Progenitor cell of endocrine pancreas (in vitro differentiated cells): Measurements from ENCODE around the gene ELAVL2. TPM values are rescaled to one million over a fixed set of nuclear protein-coding genes. Genes with fewer than 3 reads are reported as not detected.

ENCODE experiments used
- DNase-seq: peaks from one replicate; pipeline ENCODE4 v3.0.0; 2021; ENCODE audit warnings: low spot score; ENCODE audit not compliant: unreplicated experiment
- H3K27ac Mint-ChIP-seq: 2 replicates; pipeline ENCODE4 v1.8.0; 2021; ENCODE audit warnings: mild to moderate bottlenecking, moderate library complexity, mixed read lengths
- H3K27me3 Mint-ChIP-seq: 2 replicates; pipeline ENCODE4 v1.8.0; 2021; ENCODE audit warnings: mixed read lengths
- H3K36me3 Mint-ChIP-seq: 2 replicates; pipeline ENCODE4 v1.8.0; 2022; ENCODE audit warnings: mixed read lengths; ENCODE audit not compliant: insufficient read depth
- H3K4me1 Mint-ChIP-seq: 2 replicates; pipeline ENCODE4 v1.8.0; 2021; ENCODE audit warnings: low read depth, mixed read lengths
- H3K4me3 Mint-ChIP-seq: 2 replicates; pipeline ENCODE4 v1.8.0; 2021; ENCODE audit warnings: low read depth, mild to moderate bottlenecking, moderate library complexity, mixed read lengths
- H3K9me3 Mint-ChIP-seq: 2 replicates; pipeline ENCODE4 v1.8.0; 2021; ENCODE audit warnings: low read depth, mixed read lengths
- CTCF ChIP-seq: fragments of 200-600 bp; sonication (generic); IDR thresholded peaks from one replicate; pipeline ENCODE4 v1.5.0; 2021; ENCODE audit warnings: antibody characterized with exemption, mild to moderate bottlenecking; ENCODE audit not compliant: unreplicated experiment
- total RNA-seq: library from RNA; stranded (reverse); gene quantifications from 2 replicates; pipeline ENCODE4 v1.2.1, GENCODE V29; 2021

The ELAVL2 gene
- total RNA-seq, 1 donor from 2014 or later, result 1.7 TPM

DNA sequence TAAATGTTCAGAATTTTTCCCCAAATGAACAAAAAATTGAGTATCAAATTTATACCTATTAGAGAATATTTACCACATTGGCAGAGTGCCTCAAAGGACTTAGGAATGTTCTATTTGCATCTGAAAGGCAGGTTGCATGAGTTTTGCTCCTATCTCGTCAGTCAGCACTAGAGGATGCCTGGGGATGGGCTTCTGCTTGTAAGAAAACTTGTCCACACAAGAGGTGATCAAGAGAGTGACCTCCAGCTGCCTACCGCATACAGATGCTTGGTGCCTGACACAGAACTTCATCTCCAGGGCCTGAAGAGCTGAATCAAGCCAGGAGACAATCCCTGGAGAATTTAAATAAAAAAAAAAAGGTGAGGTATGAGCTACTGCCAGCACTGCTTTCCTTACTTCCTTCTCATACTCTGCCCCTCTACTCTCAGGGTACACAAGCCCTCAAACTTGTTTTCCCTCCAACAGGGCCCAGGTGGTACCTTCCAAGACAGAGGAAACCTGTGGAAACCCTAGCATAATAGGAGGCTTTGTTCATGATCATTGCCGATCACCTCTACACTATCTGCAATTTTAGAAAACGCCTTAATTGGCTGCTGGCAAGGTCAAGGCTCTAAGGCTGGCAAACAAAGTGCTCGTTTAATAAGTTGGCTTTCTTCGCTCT lies 166.6 kb downstream of the ELAVL2 start:
- no peak for DNase-seq
- TF ChIP-seq CTCF, result no peak
- no peaks in the 10 kb centered on the region for H3K4me1 Mint-ChIP-seq
- H3K27me3 Mint-ChIP-seq, result no peaks in the 10 kb centered on the region
- no peaks in the 10 kb centered on the region for H3K36me3 Mint-ChIP-seq
- no peak overlapping the region for H3K4me3 Mint-ChIP-seq
- H3K9me3 Mint-ChIP-seq, result peaks cover 3% of the 10 kb centered on the region
- no peak overlapping the region for H3K27ac Mint-ChIP-seq

DNA sequence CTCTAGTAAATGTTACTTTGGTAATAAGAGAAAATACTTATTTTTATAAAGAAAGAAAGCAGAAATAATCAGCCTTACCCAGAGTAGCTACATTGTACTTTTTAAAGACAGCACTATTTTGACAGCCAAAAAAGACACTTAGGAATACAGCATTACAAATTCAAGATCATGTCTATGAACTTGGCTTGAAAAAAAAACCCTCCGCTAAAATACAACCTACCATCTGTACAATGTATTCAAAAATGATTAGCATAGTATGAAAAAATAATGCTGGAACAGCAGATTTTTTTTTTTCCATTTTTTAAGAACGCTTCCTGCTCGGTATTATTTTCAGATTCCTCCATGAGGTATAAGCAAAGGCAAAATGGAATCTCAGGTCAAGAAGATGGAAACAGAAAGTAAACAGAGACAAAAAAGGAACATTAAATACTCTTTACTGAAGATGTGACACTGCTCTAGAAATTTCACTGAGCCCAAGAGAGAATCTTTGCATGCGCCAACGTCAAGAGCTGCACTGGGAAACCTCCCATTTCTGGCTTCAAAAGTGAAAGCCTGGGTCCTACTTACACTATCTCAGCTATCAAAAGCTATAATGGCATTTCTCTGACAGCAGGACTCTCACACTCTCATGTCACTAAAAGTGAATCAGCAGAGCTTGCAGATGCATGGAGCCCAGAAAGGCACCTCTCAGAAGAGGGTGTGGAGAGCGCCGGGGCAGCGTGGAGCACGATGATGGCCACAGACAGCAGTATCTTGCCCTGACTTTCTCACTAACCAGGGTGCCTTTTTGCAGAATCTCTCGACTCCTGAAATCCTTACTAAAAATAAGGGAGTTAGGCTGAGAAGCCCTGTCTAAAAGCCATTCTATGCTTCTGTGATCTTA lies 167.4 kb downstream of the ELAVL2 start:
- no peaks in the 10 kb centered on the region for H3K36me3 Mint-ChIP-seq
- TF ChIP-seq CTCF, result no peak
- no peak overlapping the region for H3K4me3 Mint-ChIP-seq
- H3K9me3 Mint-ChIP-seq, result peaks cover 3% of the 10 kb centered on the region
- no peaks in the 10 kb centered on the region for H3K4me1 Mint-ChIP-seq
- no peak for DNase-seq
- no peaks in the 10 kb centered on the region for H3K27me3 Mint-ChIP-seq
- no peak overlapping the region for H3K27ac Mint-ChIP-seq

DNA sequence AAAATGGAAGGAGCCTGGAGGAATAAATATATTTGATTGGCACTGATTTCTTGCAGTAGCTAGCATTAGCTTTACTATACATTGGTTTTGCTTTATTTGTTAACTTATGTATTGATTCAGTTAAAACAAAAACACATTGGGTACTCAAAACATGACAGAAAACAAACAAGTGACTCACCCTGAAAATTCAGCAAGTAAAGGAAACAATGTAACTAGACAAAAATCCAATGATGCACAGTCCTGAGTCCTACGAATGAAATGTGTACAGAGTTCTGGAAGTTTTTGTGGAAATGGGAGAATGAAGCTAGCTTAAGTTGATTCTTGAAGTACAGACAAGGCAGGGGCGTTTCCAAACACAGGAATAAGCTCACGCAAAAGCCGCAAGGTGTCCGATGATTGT lies 175.0 kb downstream of the ELAVL2 start:
- no peaks in the 10 kb centered on the region for H3K9me3 Mint-ChIP-seq
- H3K4me1 Mint-ChIP-seq, result no peaks in the 10 kb centered on the region
- no peak overlapping the region for H3K4me3 Mint-ChIP-seq
- no peak for TF ChIP-seq CTCF
- DNase-seq, result no peak
- no peak overlapping the region for H3K27ac Mint-ChIP-seq
- no peaks in the 10 kb centered on the region for H3K27me3 Mint-ChIP-seq
- H3K36me3 Mint-ChIP-seq, result no peaks in the 10 kb centered on the region

DNA sequence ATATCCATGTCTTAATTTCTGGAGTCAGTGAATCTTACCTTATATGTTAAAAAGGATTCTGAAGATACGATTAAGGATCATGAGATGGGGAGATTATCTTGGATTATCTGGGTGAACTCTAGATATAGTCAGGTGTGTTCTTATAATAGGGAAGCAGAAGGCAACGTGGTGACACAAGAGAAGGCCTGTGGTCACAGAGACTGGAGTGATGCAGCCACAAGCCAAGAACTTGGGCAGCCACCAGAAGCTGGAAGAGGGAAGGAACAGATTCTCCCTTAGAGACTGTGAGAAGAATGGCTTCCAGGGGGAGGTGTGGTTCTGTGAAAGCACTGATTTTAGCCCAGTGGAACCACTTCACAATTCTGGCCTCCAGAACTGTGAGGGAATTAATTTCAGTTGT lies 177.4 kb downstream of the ELAVL2 start:
- DNase-seq, result no peak
- no peak overlapping the region for H3K4me3 Mint-ChIP-seq
- H3K9me3 Mint-ChIP-seq, result no peaks in the 10 kb centered on the region
- no peaks in the 10 kb centered on the region for H3K36me3 Mint-ChIP-seq
- H3K27ac Mint-ChIP-seq, result no peak overlapping the region
- no peaks in the 10 kb centered on the region for H3K27me3 Mint-ChIP-seq
- H3K4me1 Mint-ChIP-seq, result no peaks in the 10 kb centered on the region
- no peak for TF ChIP-seq CTCF

DNA sequence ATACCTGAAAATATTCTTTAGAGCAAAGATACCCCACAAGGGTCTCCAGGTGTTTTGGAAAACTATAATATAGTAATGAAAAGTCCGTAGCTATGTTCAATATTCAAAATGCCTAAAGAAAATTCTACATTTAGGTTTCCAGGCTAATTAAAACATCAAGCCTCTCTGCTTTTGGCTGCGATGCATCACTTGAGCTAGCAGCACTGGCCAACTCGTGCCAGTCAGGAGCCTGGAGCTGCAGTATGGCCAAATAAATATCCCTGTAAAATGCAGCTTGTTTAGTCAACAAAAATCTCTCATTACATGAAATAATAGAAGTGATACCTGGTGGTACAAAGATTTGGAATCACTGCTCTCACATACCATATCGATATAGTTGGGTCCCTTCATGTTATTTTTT lies 181.1 kb downstream of the ELAVL2 start:
- no peaks in the 10 kb centered on the region for H3K27me3 Mint-ChIP-seq
- no peak for TF ChIP-seq CTCF
- no peaks in the 10 kb centered on the region for H3K4me1 Mint-ChIP-seq
- DNase-seq, result no peak
- no peak overlapping the region for H3K4me3 Mint-ChIP-seq
- H3K9me3 Mint-ChIP-seq, result no peaks in the 10 kb centered on the region
- H3K36me3 Mint-ChIP-seq, result no peaks in the 10 kb centered on the region
- no peak overlapping the region for H3K27ac Mint-ChIP-seq
